KG1 (cell line): ENCODE measurements around the gene RPTOR.
"Not testable (repeated sequence)": the region's sequence is repeated elsewhere in the genome, so short reads cannot be mapped to it uniquely, and the experiment has no call there.

Experiments
- DNase-seq: peaks from one replicate; lab custom pipeline; 2025; lab: John Stamatoyannopoulos, UW

Gene RPTOR

GRCh38 chr17:80615376-80615775 is 70.7 kb downstream of the RPTOR start:
- DNase-seq: no peak

DNA sequence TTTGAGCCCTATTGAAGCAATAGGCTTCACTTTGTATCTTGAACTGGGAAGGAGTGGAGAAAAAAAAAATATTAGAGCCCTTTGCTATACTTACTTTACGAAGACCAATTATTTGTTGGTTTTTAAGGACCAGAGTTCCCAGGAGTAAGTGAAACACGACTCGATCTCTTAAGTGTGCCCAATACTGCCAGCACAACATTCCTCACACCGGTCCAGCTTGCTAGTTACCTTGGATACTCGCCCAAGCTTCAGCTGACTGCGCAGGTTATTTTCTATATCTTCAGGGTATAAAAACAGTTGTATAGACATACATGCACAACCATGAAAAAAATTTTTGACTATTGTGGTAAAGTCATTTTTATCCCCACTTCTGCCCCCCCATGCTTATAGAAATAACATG is 72.1 kb downstream of the RPTOR start:
- no peak for DNase-seq

DNA sequence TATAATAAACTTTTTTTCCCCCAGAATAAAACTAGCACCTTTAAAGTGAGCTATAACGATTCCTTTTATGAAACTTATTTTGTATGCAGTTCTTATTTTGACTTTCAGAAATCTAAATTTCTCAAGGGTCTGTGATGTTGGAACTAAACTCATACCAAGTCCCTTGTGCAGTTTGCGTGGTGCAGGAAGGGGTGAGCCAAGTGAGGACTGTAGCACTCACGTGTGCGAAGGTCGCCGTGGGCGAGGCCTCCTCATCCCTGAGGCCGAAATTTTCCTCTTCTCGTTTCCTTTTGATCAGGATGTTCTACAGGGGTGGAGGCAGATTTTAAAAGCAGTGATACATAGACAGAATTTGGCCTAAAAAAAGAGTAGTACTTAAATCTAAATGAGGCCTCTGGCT is 73.7 kb downstream of the RPTOR start:
- DNase-seq: no peak

DNA sequence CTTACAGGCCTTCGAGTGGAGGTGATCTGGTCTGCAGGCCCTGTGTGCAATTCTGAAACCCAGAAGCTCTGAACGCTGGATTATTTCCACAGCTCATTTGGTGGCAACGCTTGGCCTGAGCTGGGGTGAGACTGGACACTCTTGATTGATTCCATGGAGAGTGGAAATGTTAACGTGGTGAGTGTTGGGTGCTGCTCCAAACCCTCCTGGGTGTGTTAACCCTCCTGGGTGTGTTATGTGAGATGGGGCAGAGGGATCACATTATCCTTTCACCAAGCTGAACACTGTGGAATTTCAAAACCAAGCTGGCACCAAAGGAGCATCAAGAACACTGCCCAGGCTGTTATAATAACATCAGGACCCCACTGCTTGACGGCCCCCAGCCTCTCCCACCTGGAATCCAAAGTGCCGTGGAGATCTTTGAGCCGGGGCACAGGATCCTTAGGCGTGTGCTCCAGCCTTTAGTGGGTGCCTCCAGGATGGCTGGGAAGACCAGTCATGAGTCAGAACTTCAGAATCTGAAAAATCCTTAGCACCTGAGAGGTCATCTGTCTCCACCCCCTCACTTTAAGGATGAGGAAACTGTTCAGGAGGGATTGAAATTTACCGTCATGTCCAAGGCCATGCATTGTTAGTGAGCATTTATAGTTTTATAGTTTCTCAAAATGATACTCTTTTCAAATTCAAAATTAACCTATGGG is 75.0 kb downstream of the RPTOR start:
- DNase-seq: no peak

DNA sequence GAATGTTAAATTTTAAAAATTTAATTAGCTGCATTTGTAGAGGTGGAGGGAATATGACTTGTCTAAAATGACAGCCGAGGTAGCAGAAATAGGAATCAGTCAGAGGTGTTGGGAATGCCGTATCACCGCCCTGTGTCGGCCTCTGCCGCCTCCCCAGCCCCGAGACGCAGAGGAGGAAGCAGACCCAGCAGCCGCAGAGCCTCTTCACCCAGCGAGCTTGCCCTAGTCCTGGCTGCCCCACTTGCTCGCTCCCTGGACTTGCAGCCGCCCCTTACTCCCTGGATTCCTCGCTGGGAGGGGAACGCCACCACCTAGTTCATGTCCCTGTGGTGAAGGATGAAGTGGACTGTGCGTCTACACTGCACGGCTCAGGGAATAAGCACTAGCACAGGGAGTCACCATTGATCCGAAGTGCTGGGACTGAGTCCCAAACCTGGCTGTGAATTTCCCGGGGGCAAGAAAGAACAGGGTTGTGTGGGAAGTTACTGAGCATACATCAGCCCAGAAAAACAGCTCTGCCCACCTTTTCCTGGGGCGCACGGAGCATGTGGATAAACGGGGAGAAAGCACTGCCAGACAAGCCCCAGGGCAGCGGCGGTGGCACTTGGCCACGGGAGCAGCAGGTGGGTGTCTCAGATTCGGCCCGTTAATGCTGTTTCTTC is 76.8 kb downstream of the RPTOR start:
- no peak for DNase-seq

DNA sequence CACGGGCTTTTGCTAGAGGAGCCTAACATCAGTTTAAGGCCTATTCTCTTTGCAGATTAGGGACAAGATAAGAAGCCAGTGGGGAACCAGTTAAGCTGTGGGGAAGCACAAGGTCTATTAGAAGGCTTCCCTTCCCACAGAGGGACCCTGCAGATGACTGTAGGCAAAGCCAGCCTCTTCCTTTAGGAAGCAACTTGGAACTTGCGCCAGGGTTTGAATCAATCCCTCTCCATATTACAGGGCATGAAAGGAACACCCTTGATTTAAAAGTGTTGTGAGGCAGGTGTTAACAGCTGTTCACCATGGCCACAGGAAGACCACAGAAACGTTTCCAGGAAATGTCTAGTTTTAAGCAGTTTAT is 77.3 kb downstream of the RPTOR start:
- no peak for DNase-seq

GRCh38 chr17:80624864-80625263 is 80.2 kb downstream of the RPTOR start:
- no peak for DNase-seq

DNA sequence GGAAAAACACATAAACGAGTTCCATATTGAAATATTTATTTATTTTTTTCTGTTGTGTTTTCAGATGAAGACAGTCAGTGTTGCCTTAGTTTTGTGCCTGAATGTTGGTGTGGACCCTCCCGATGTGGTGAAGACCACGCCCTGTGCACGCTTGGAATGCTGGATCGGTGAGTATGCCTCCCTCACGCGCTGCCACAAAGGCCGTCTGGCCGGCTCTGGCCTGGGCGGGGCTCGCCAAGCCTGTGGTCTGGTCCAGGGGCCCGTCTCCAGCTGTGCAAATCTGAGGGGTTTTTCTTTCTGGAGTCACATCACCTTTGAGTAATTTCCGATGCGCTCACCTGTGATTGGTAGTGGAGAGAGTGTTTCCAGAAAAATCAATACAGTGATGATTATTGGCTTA is 81.0 kb downstream of the RPTOR start:
- DNase-seq: no peak

DNA sequence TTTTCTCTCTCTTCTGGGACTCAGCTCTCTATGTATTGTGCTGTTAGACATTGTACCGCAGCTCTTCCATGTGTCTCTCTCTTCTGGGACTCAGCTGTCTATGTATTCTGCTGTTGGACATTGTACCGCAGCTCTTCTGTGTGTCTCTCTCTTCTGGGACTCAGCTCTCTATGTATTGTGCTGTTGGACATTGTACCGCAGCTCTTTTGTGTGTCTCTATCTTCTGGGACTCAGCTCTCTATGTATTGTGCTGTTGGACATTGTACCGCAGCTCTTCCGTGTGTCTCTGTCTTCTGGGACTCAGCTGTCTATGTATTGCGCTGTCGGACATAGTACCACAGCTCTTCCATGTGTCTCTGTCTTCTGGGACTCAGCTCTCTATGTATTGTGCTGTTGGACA is 84.2 kb downstream of the RPTOR start:
- DNase-seq: not testable (repeated sequence)

- DNase-seq: no peak
Observed at GRCh38 chr17:80629298-80630028, 84.8 kb downstream of the RPTOR start.

DNA sequence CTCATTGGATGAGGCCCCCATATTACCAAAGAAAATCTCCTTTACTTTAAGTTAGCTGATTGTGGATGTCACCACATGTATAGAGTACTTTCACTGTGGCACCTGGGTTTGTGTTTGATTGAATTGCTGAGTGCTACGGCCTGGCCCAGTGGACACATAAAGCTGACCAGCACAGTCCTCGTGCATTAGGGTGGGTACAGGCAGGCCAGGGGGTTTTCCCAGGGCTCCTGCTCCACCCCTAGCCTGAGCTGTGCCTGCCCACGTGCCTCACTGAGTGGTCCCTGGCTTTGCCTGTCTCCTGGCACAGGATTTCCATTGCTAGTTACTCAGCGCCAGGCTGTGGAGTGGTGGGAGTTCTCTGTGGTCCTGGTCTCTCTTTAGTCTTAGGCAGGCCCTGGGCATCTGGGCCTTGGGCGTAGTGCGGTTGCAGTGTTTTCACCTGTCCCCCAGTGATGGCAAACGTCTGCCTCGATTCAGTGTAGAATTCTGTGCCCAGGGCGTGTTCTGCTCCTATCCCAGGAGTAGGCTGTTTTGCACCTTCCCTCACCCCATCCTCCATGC is 86.0 kb downstream of the RPTOR start:
- DNase-seq: no peak

DNA sequence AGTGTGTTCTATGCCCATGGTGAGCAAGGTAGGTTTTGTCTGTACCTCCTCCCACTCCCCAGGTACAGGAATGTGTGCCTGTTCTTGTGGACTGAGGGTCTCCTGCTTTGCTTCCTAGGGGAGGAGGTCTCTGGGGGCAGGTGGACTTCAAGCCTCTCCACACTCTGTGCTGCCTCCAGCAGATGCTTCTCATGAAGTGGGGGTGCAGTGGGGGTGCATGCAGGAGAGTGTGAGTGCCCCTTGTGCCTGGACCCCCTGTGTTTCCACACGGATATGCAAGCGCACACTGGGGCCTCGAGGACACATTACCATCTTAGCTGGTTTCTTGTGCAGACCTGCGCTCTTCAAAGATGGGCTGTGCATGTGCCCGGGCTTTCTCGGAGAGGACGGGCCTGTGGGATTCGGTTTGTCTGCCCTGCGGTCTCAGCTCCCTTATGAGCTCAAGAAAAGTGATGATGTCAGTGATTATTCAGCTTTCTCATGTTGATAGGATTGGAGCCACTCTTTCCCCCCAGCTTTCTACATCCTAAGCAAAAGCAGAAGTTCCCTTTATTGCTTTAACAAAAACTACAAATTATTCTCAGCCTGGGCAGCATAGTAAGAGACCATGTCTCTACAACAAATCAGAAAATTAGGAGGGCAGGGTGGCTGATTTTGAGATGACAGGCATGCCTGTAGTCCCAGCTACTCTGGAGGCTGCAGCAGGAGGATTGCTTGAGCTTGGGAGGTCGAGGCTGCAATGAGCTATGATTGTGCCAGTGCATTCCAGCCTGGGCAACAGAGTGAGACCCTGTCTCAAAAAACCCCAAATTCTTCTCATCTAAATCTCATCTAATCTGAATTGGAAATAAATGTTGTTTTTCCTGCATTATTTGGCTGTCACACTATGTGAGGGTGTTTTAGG is 86.8 kb downstream of the RPTOR start:
- no peak for DNase-seq

DNA sequence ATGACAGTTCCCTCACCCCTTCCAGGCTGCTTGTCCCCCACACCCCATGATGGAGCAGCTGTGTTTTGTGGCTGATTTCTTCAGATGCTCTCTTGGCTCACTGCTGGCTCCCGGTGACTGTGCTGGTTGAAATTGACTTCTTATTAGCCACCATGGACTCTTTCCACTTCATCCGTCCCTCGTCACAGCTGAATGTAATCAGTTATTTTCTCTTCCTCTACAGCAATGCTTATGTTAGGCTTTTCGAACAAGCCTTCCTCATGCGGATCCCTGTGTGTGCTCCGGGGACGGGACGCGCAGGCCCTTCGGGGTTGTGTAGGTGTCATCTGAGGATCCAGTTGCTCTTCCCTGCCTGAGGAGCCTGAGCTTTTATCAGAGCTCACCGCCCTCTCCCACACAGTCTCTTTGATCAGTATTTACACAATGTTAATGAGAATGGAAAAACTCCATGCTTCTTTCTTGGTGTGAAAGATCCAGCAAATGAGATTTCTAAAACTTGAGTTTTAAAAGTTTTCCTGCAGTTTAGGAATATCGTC is 87.5 kb downstream of the RPTOR start:
- no peak for DNase-seq

DNA sequence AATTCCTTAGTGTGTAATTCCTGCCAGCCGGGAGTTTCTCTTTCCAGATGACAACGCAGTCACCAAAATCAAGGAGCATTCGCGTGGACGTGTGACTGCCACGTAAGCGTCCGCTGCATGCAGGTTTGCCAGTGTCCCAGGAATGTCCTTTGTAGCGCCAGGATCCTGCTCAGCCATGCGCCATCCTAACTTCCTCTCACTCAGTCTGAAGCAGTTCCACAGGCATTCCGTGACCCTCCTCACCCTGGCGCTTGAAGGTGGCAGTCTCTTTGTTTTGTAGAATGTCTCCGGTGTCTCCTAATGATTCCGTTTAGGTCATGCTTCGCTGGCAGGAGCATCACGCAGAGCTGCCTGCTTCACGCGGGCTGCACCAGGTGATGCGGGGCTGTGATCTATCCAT is 88.6 kb downstream of the RPTOR start:
- DNase-seq: no peak

DNA sequence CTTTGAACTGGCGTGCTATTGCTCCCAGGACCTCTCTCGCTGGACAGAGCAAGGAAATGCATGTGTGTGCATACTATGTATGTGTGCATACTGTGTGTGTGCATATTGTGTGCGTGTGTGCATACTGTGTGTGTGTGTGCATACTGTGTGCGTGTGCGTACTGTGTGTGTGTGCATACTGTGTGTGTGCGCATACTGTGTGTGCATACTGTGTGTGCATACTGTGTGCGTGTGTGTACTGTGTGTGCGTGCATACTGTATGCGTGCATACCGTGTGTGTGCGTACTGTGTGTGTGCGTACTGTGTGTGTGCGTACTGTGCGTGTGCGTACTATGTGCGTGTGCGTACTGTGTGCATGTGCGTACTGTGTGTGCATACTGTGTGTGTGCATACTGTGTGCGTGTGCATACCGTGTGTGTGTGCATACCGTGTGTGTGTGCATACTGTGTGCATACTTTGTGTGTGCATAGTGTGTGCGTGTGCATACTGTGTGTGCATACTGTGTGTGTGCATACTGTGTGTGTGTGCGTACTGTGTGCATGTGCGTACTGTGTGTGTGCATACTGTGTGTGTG is 89.4 kb downstream of the RPTOR start:
- no peak for DNase-seq

- no peak for DNase-seq
Observed at GRCh38 chr17:80636361-80637018, 91.9 kb downstream of the RPTOR start.

- no peak for DNase-seq
Observed at GRCh38 chr17:80637048-80637781, 92.6 kb downstream of the RPTOR start.

DNA sequence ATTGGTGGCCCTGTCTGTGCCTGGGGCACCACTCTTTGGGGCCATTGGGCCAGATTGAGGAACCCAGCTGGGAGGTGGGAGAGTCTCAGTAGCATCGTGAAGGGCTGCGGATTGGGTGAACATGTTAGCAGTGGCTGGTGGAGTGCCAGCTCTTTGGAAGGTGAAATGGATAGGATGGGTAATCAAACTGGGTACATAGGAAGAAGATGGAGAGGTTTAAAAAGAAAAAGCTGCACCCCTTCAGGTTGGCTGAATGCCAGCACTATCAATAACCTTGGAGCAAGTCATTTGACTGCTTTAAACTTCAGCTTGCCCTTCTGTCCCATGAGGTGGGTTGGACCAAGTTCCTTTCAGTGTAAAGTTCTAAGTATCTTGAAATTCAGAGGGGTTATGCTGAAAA is 95.0 kb downstream of the RPTOR start:
- no peak for DNase-seq

DNA sequence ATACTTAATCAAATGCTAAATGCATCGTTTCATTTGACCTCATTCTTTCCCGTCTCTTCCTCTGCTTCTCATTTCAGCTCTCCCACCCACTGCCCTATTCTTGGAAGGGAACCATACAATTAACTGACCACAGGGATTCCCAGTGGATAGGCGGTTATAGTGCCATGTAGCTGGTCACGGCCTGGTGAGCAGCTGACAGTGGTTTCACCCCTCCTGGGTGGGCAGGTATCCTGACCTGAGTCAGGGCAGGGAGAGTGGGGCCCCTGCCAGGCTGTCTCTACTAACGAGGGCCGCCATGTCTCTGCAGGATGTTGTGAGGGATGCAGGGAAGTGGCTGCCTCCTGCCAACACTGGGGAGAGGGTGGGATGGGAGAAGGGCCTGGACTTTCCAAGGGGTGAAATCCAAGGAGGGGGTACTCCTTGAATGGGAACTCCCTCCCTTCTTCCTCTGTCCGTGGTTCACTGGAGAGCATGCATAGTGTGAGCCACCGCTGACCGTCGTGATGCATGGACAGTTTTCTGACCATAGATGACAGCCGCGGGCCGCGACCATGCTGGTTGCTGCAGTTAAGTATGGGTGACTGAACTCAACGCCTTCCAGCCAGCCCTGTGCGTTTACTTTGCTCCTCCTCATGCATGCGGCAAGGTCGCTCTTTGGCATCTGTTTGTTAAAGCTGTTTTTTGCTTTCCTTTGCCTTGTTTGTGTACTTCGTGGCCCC is 95.9 kb downstream of the RPTOR start:
- DNase-seq: no peak
